ENCODE data around the gene RNH1.

RNH1 gene

DNA sequence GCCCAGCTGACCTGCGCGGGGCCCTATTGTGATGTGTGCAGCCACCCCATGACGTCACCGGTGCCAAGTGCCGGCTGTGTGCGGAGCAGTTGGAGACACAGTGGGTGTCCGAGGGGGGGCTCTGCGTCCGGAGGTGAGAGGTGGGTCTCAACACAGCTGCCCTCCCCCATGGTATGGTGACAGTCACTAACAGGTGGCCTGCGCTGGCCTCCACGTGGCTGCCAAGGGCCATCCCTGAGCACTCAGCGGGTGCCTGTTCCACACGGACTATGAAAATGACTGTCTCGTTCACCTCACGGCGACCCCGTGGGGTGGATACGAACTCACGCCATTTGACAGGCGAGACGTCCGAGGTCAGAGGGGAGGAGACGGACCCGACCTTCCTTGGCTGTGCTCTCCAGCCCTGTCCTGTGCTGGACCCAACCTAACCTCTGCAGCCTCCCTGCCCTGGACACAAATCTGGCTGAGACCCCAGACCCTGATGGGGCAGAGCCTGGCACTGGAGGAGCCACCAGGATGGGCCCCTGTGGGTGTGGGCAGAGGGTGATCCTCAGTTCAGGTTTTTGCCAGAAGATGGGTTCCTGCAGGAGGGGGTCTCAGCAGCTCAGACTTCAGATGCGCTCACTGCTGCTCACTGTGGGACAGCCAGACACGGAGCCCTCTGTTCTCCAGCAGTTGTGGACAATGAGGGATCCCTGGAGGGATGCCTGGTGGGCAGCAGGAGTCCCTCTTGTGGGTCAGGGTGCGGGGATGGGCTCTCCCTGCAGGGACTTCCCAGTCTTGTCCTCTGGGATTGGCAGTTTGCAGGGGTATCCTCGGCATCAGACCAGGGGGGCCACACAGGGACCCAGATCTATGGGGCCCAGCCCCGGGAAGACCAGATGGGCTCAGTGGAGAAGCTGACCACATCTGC is 22.0 kb upstream of the RNH1 start:
- H3K4me3 ChIP-seq (ENCODE audit: low read length): no peak overlapping the region

DNA sequence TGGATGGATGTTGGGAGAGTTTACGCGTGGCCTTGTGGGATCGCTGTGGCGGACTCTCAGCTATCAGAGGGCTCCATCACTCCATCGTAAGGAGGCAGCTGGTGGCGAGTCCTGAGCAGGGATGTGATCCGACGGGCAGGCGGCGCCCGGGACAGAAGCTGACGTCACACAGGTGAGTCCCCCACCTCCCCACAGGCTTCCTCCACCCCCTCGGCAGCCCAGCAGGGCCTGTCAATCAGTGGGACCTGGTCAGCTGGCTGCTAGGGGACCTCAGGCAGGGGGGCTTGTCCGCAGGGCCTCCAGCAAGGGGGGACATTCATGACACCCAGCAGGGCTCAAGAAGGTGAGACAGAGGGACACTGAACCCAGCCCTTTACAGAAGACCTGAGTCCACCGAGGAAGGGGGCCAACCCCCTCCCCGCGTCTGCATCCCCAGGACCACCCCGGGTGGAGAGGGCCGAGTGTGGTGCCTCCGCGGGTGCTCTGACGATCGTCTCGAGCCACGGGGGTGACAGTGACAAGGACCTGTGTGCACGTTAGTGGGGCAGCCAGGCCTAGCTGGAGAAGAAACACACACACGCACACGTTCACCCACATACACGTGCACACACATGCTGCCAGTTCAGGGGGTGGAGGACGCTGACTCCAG is 21.2 kb upstream of the RNH1 start:
- H3K9me2 ChIP-seq (replicated peaks; ENCODE audit: insufficient read depth, low read length): no peaks in the 10 kb centered on the region
- no peak overlapping the region for H3K27ac ChIP-seq (ENCODE audit: low read length)
- H3K27me3 ChIP-seq (replicated peaks; ENCODE audit: insufficient read depth, low read length): peaks cover 5% of the 10 kb centered on the region; the same call in 1 of the 2 replicates
- no peak overlapping the region for H3K4me3 ChIP-seq (ENCODE audit: low read length)
- H3K4me2 ChIP-seq (ENCODE audit: low read depth, low read length): no peak overlapping the region
- H4K20me1 ChIP-seq (ENCODE audit: insufficient read depth, low read length): no peaks in the 10 kb centered on the region
- peaks cover under 1% of the 10 kb centered on the region; the same call in 1 of the 2 replicates for H3K79me2 ChIP-seq (ENCODE audit: low read length)
- TF ChIP-seq EZH2phosphoT487 (IDR thresholded peaks at IDR 0.05; ENCODE audit: low read length): no peak
- TF ChIP-seq EZH2 (optimal IDR thresholded peaks at IDR 0.05; ENCODE audit: low read depth, low read length): no peak
- TF ChIP-seq, protein P1, sequence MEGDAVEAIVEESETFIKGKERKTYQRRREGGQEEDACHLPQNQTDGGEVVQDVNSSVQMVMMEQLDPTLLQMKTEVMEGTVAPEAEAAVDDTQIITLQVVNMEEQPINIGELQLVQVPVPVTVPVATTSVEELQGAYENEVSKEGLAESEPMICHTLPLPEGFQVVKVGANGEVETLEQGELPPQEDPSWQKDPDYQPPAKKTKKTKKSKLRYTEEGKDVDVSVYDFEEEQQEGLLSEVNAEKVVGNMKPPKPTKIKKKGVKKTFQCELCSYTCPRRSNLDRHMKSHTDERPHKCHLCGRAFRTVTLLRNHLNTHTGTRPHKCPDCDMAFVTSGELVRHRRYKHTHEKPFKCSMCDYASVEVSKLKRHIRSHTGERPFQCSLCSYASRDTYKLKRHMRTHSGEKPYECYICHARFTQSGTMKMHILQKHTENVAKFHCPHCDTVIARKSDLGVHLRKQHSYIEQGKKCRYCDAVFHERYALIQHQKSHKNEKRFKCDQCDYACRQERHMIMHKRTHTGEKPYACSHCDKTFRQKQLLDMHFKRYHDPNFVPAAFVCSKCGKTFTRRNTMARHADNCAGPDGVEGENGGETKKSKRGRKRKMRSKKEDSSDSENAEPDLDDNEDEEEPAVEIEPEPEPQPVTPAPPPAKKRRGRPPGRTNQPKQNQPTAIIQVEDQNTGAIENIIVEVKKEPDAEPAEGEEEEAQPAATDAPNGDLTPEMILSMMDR (IDR thresholded peaks at IDR 0.05; ENCODE audit: low read length): no peak
- no peaks in the 10 kb centered on the region for H3K9me3 ChIP-seq (replicated peaks; ENCODE audit: insufficient read depth, low read length)
- no peaks in the 10 kb centered on the region for H3F3A ChIP-seq (ENCODE audit: insufficient read depth, low read length)
- no peaks in the 10 kb centered on the region for H3K4me1 ChIP-seq (ENCODE audit: low read length)
- no peaks in the 10 kb centered on the region for H3K36me3 ChIP-seq (replicated peaks; ENCODE audit: insufficient read depth, low read length)
- no peak overlapping the region for H2AFZ ChIP-seq (ENCODE audit: low read length)
- DNase-seq: no peak
- H3K9ac ChIP-seq (ENCODE audit: low read length): no peak overlapping the region

More for the DNA sequence above, 22.0 kb upstream of the RNH1 start:
- no peak for DNase-seq
- Histone ChIP-seq H3K4me2 (ENCODE audit: low read depth, low read length) (no peak overlapping the region), H2AFZ (ENCODE audit: low read length) (no peak overlapping the region), H3K4me1 (ENCODE audit: low read length) (no peaks in the 10 kb centered on the region), H4K20me1 (ENCODE audit: insufficient read depth, low read length) (no peaks in the 10 kb centered on the region), H3K36me3 (replicated peaks; ENCODE audit: insufficient read depth, low read length) (no peaks in the 10 kb centered on the region), H3K27ac (ENCODE audit: low read length) (no peak overlapping the region), H3F3A (ENCODE audit: insufficient read depth, low read length) (no peaks in the 10 kb centered on the region), H3K9me2 (replicated peaks; ENCODE audit: insufficient read depth, low read length) (no peaks in the 10 kb centered on the region), H3K27me3 (replicated peaks; ENCODE audit: insufficient read depth, low read length) (peaks cover 2% of the 10 kb centered on the region; the same call in 1 of the 2 replicates), H3K9ac (ENCODE audit: low read length) (no peak overlapping the region), H3K9me3 (replicated peaks; ENCODE audit: insufficient read depth, low read length) (no peaks in the 10 kb centered on the region), H3K79me2 (ENCODE audit: low read length) (peaks cover 8% of the 10 kb centered on the region)
- TF ChIP-seq EZH2phosphoT487 (IDR thresholded peaks at IDR 0.05; ENCODE audit: low read length) (no peak), EZH2 (optimal IDR thresholded peaks at IDR 0.05; ENCODE audit: low read depth, low read length) (no peak)
- TF ChIP-seq, protein P1 (IDR thresholded peaks at IDR 0.05; ENCODE audit: low read length): no peak

DNA sequence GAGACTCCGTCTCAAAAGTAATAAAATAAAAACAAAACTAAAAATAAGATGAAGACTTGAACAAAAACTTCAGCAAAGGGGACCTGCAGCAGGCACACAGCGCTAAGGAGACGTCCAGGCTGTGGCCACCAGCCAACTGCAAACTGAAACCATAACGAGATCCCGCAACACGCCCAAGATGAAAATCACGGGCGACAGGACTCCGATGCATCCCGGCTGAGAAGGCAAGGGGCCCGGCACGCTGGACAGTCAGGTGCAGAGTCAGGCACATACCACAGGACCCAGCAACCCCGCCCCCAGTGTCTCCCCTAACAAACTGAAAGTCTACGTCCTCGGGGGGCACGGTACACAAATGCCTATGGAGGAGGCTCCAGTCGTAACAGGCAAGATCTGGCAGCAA is 19.1 kb upstream of the RNH1 start:
- no peak overlapping the region for H3K9ac ChIP-seq (ENCODE audit: low read length)
- no peak overlapping the region for H3K4me3 ChIP-seq (ENCODE audit: low read length)
- peaks cover 5% of the 10 kb centered on the region; the same call in 1 of the 2 replicates for H3K27me3 ChIP-seq (replicated peaks; ENCODE audit: insufficient read depth, low read length)
- H3K9me3 ChIP-seq (replicated peaks; ENCODE audit: insufficient read depth, low read length): no peaks in the 10 kb centered on the region
- no peaks in the 10 kb centered on the region for H4K20me1 ChIP-seq (ENCODE audit: insufficient read depth, low read length)
- no peak overlapping the region for H3K27ac ChIP-seq (ENCODE audit: low read length)
- H3K9me2 ChIP-seq (replicated peaks; ENCODE audit: insufficient read depth, low read length): no peaks in the 10 kb centered on the region
- no peak for DNase-seq
- H2AFZ ChIP-seq (ENCODE audit: low read length): no peak overlapping the region
- TF ChIP-seq EZH2 (optimal IDR thresholded peaks at IDR 0.05; ENCODE audit: low read depth, low read length) (no peak), EZH2phosphoT487 (IDR thresholded peaks at IDR 0.05; ENCODE audit: low read length) (no peak)
- TF ChIP-seq, protein P1 (IDR thresholded peaks at IDR 0.05; ENCODE audit: low read length): no peak
- no peaks in the 10 kb centered on the region for H3K36me3 ChIP-seq (replicated peaks; ENCODE audit: insufficient read depth, low read length)
- H3K79me2 ChIP-seq (ENCODE audit: low read length): no peaks in the 10 kb centered on the region
- no peaks in the 10 kb centered on the region for H3K4me1 ChIP-seq (ENCODE audit: low read length)
- no peak overlapping the region for H3K4me2 ChIP-seq (ENCODE audit: low read depth, low read length)
- H3F3A ChIP-seq (ENCODE audit: insufficient read depth, low read length): no peaks in the 10 kb centered on the region
